ENCODE results near the gene CDH23. TPM values are rescaled to one million over a fixed set of nuclear protein-coding genes. Genes with fewer than 3 reads are reported as not detected.

Gene CDH23
- polyA plus RNA-seq, 1 experiment = 0.01 TPM

- Histone ChIP-seq H3K27ac (ENCODE audit: low read depth, low read length) (no peak overlapping the region), H3K4me3 (ENCODE audit: low read depth, low read length) (no peak overlapping the region), H3K27me3 (ENCODE audit: control insufficient read depth, insufficient read depth, low read length) (peaks cover 27% of the 10 kb centered on the region), H3K9me3 (ENCODE audit: control insufficient read depth, insufficient read depth, low read length) (no peaks in the 10 kb centered on the region)
- DNase-seq (ENCODE audit: low read depth, low spot score) = no peak
- ChIA-PET CTCF (no interaction called here), POLR2A (no interaction called here)
- TF ChIP-seq CTCF (IDR thresholded peaks at IDR 0.05; ENCODE audit: low read depth, low read length) = no peak
Measured at GRCh38 chr10:71457908-71458307, 61.2 kb downstream of the CDH23 start.

- Histone ChIP-seq H3K4me3 (ENCODE audit: low read depth, low read length) (no peak overlapping the region), H3K9me3 (ENCODE audit: control insufficient read depth, insufficient read depth, low read length) (no peaks in the 10 kb centered on the region), H3K27me3 (ENCODE audit: control insufficient read depth, insufficient read depth, low read length) (peaks cover 27% of the 10 kb centered on the region), H3K27ac (ENCODE audit: low read depth, low read length) (no peak overlapping the region)
- CTCF ChIA-PET = no interaction called here
- DNase-seq (ENCODE audit: low read depth, low spot score) = no peak
- POLR2A ChIA-PET = no interaction called here
- TF ChIP-seq CTCF (IDR thresholded peaks at IDR 0.05; ENCODE audit: low read depth, low read length) = no peak
Measured at GRCh38 chr10:71458387-71458786, 61.7 kb downstream of the CDH23 start.

GRCh38 chr10:71459513-71459912, 62.8 kb downstream of the CDH23 start:
- no peak for DNase-seq (ENCODE audit: low read depth, low spot score)
- no peak overlapping the region for H3K27ac ChIP-seq (ENCODE audit: low read depth, low read length)
- TF ChIP-seq CTCF (IDR thresholded peaks at IDR 0.05; ENCODE audit: low read depth, low read length) = no peak
- H3K4me3 ChIP-seq (ENCODE audit: low read depth, low read length) = no peak overlapping the region
- H3K9me3 ChIP-seq (ENCODE audit: control insufficient read depth, insufficient read depth, low read length) = no peaks in the 10 kb centered on the region
- ChIA-PET CTCF (no interaction called here), POLR2A (no interaction called here)
- peaks cover 27% of the 10 kb centered on the region for H3K27me3 ChIP-seq (ENCODE audit: control insufficient read depth, insufficient read depth, low read length)

GRCh38 chr10:71460615-71461014, 63.9 kb downstream of the CDH23 start:
- ChIA-PET CTCF (no interaction called here), POLR2A (no interaction called here)
- peaks cover 23% of the 10 kb centered on the region for H3K27me3 ChIP-seq (ENCODE audit: control insufficient read depth, insufficient read depth, low read length)

GRCh38 chr10:71461457-71461856, 64.7 kb downstream of the CDH23 start:
- H3K27ac ChIP-seq (ENCODE audit: low read depth, low read length) = no peak overlapping the region
- DNase-seq (ENCODE audit: low read depth, low spot score) = no peak
- ChIA-PET CTCF (no interaction called here), POLR2A (no interaction called here)
- peaks cover 20% of the 10 kb centered on the region for H3K27me3 ChIP-seq (ENCODE audit: control insufficient read depth, insufficient read depth, low read length)
- no peaks in the 10 kb centered on the region for H3K9me3 ChIP-seq (ENCODE audit: control insufficient read depth, insufficient read depth, low read length)
- H3K4me3 ChIP-seq (ENCODE audit: low read depth, low read length) = no peak overlapping the region
- TF ChIP-seq CTCF (IDR thresholded peaks at IDR 0.05; ENCODE audit: low read depth, low read length) = no peak

More at GRCh38 chr10:71460615-71461014, 63.9 kb downstream of the CDH23 start:
- no peak for DNase-seq (ENCODE audit: low read depth, low spot score)
- no peak for TF ChIP-seq CTCF (IDR thresholded peaks at IDR 0.05; ENCODE audit: low read depth, low read length)
- Histone ChIP-seq H3K27ac (ENCODE audit: low read depth, low read length) (no peak overlapping the region), H3K9me3 (ENCODE audit: control insufficient read depth, insufficient read depth, low read length) (no peaks in the 10 kb centered on the region), H3K4me3 (ENCODE audit: low read depth, low read length) (no peak overlapping the region)
